GM12878 (cell line): ENCODE data around the gene CLEC2L. TPM values are rescaled to one million over a fixed set of nuclear protein-coding genes. Genes with fewer than 3 reads are reported as not detected.

Source experiments
- ATAC-seq: fragments of 200-7000 bp; cut with Tn5 transposase; 3 replicates; pipeline ENCODE4 v1.9.1; 2020; ENCODE audit warnings: mild to moderate bottlenecking, moderate library complexity
- BruUV-seq: library from RNA; stranded (reverse); fragments of 400-500 nt; replicated peaks from 2 replicates; lab custom pipeline; 2021; lab: Mats Ljungman, UMichigan
- CTCF ChIA-PET: fragments of 300-600 bp; sonication (Branson Sonifier 250); formaldehyde crosslinking; extraction: SDS; loops from one replicate; lab custom pipeline; 2021; ENCODE audit warnings: inconsistent platforms; lab: Yijun Ruan, JAX
- POLR2A ChIA-PET: fragments of 350-600 bp; formaldehyde crosslinking; extraction: SDS; loops from one replicate; lab custom pipeline; 2021; ENCODE audit warnings: inconsistent platforms; lab: Charles Lee
- RAD21 ChIA-PET: fragments of 300-600 bp; sonication (Branson Sonifier 250); formaldehyde crosslinking; loops from one replicate; lab custom pipeline; 2023; ENCODE audit warnings: antibody characterized with exemption; ENCODE audit not compliant: unreplicated experiment; lab: Charles Lee
- SMC1A ChIA-PET: fragments of 300-600 bp; sonication (Branson Sonifier 250); formaldehyde crosslinking; loops from one replicate; lab custom pipeline; 2023; ENCODE audit not compliant: unreplicated experiment, uncharacterized antibody; lab: Charles Lee
- DNase-seq: peaks from one replicate; pipeline ENCODE4 v3.0.0-alpha.2; 2011; ENCODE audit warnings: low read depth, low spot score
- FAIRE-seq: peaks from 3 replicates; lab custom pipeline; 2011; peaks lifted over from hg19 to GRCh38; lab: Jason Lieb, UNC
- H2AFZ ChIP-seq: 2 replicates; pipeline ENCODE4 v1.6.0; 2011; ENCODE audit warnings: low read depth, low read length, control low read depth; ENCODE audit not compliant: control insufficient read depth
- H3K27ac ChIP-seq: 2 replicates; pipeline ENCODE4 v1.5.1; 2011; ENCODE audit warnings: control low read depth; ENCODE audit not compliant: control insufficient read depth, insufficient read depth
- H3K27me3 ChIP-seq, 2 experiments: replicated peaks in 1 of 2; 2 replicates each; pipeline versions ENCODE4 v1.6.0 to v1.6.1; 2011; ENCODE audit warnings: low read length in 1 of 2; ENCODE audit not compliant: control insufficient read depth in 2 of 2, insufficient read depth in 2 of 2
- H3K36me3 ChIP-seq, 2 experiments: 2 replicates each; pipeline ENCODE4 v1.5.1; 2011; ENCODE audit warnings: low read length in 1 of 2; ENCODE audit not compliant: control insufficient read depth in 2 of 2, insufficient read depth in 2 of 2
- H3K4me1 ChIP-seq: 2 replicates; pipeline ENCODE4 v1.6.1; 2011; ENCODE audit warnings: mild to moderate bottlenecking, low read length, moderate library complexity, mixed read lengths; ENCODE audit not compliant: control insufficient read depth, insufficient read depth
- H3K4me2 ChIP-seq: 2 replicates; pipeline ENCODE4 v1.6.0; 2011; ENCODE audit warnings: control low read depth; ENCODE audit not compliant: control insufficient read depth, insufficient read depth
- H3K4me3 ChIP-seq: fragments of 200-600 bp; sonication (generic); 2 replicates; pipeline ENCODE4 v1.5.1; 2016
- H3K79me2 ChIP-seq: 2 replicates; pipeline ENCODE4 v1.6.0; 2011; ENCODE audit warnings: low read length; ENCODE audit not compliant: control insufficient read depth, insufficient read depth
- H3K9ac ChIP-seq: 2 replicates; pipeline ENCODE4 v1.8.0; 2011; ENCODE audit warnings: low read length, control low read depth, mixed read lengths; ENCODE audit not compliant: control insufficient read depth, insufficient read depth
- H3K9me3 ChIP-seq: replicated peaks from 3 replicates; pipeline ENCODE4 v1.5.1; 2011; ENCODE audit warnings: mild to moderate bottlenecking, low read length; ENCODE audit not compliant: control insufficient read depth, insufficient read depth
- H4K20me1 ChIP-seq: 2 replicates; pipeline ENCODE4 v1.6.0; 2011; ENCODE audit not compliant: control insufficient read depth, insufficient read depth
- ATF7 ChIP-seq: fragments of 450-650 bp; IDR thresholded peaks from 2 replicates; pipeline ENCODE4 v1.6.1; 2016; ENCODE audit warnings: low read depth, mild to moderate bottlenecking
- BRCA1 ChIP-seq: IDR thresholded peaks from 2 replicates; pipeline ENCODE4 v1.6.1; 2011; ENCODE audit warnings: low read depth, low read length, improper control_type of control experiment
- CHD2 ChIP-seq: IDR thresholded peaks from 2 replicates; pipeline ENCODE4 v1.6.1; 2011; ENCODE audit warnings: low read depth, low read length, improper control_type of control experiment, borderline replicate concordance
- CREM ChIP-seq: IDR thresholded peaks from 2 replicates; pipeline ENCODE4 v1.6.1; 2014; ENCODE audit warnings: antibody characterized with exemption, low read depth
- FOS ChIP-seq: IDR thresholded peaks from 3 replicates; pipeline ENCODE4 v1.6.1; 2011; ENCODE audit warnings: borderline replicate concordance; ENCODE audit not compliant: insufficient read length; ENCODE audit errors: extremely low read depth
- MTA3 ChIP-seq: IDR thresholded peaks from 2 replicates; pipeline ENCODE4 v1.6.1; 2012; ENCODE audit warnings: low read length, inconsistent platforms, borderline replicate concordance
- MXI1 ChIP-seq: fragments of 150-350 bp; IDR thresholded peaks from 2 replicates; pipeline ENCODE4 v1.6.1; 2011; ENCODE audit warnings: low read depth, mild to moderate bottlenecking, inconsistent platforms, low read length, improper control_type of control experiment
- MYC ChIP-seq: IDR thresholded peaks from 2 replicates; pipeline ENCODE4 v1.6.1; 2011; ENCODE audit warnings: mild to moderate bottlenecking, low read length, moderate library complexity, inconsistent platforms; ENCODE audit not compliant: insufficient read depth, insufficient replicate concordance, insufficient read length, severe bottlenecking
- NR2C2 ChIP-seq: IDR thresholded peaks from 2 replicates; pipeline ENCODE4 v1.6.1; 2011; ENCODE audit warnings: borderline replicate concordance, low read depth; ENCODE audit not compliant: control insufficient read depth, insufficient read length
- ZNF207 ChIP-seq: fragments of 450-650 bp; IDR thresholded peaks from 2 replicates; pipeline ENCODE4 v1.6.1; 2014; ENCODE audit warnings: antibody characterized with exemption, mild to moderate bottlenecking, borderline replicate concordance
- WGBS: methylation state at CpG from one replicate; pipeline ENCODE4 v1.1.6; 2016; ENCODE audit warnings: low lambda C conversion rate; ENCODE audit not compliant: insufficient replicate concordance, insufficient coverage; ENCODE audit errors: missing lambda C conversion rate; 5-methylcytosine and 5-hydroxymethylcytosine counted together
- in situ Hi-C: fragments of 300-500 bp; cut with MboI; formaldehyde crosslinking; loops from 9 replicates; pipeline ENCODE4 v1.14.3; 2018; ENCODE audit warnings: mixed read lengths
- intact Hi-C: fragments of 100-400 bp; cut with micrococcal nuclease; formaldehyde crosslinking; loops from one replicate; pipeline ENCODE4 v1.14.2; 2022; ENCODE audit not compliant: unreplicated experiment
- polyA plus RNA-seq, 11 experiments: library from polyadenylated mRNA; depleted of rRNA in 4 of 11; unstranded in 6 of 11; stranded (reverse) in 5 of 11; fragments of >200 nt; fragmentation: Nextera tagmentation in 4 of 11; fragmentation: Illumina TruSeq in 1 of 11; extraction: Ambion mirVana in 4 of 11; extraction: Trizol in 1 of 11; gene quantifications; 1 replicate in 1 of 11; 2 replicates in 10 of 11; pipeline versions ENCODE4 v1.2.1 to v1.2.3, GENCODE V29; 2011 to 2016; ENCODE audit warnings: inconsistent platforms in 2 of 11, missing spikeins in 2 of 11, low read depth in 1 of 11
- total RNA-seq, 4 experiments: library from RNA; depleted of rRNA in 3 of 4; stranded (reverse); fragments of >200 nt in 3 of 4; fragmentation: Illumina TruSeq in 1 of 4; extraction: Trizol in 1 of 4; gene quantifications; 2 replicates each; pipeline versions ENCODE4 v1.2.1 to v1.2.3, GENCODE V29; 2013 to 2021
- TF ChIP-seq, protein P1 (sequence below): IDR thresholded peaks from 2 replicates; pipeline ENCODE4 v1.6.1; 2011; ENCODE audit warnings: mild to moderate bottlenecking, low read depth, low read length, moderate library complexity; ENCODE audit not compliant: insufficient replicate concordance
- TF ChIP-seq, protein P2 (sequence below): fragments of 450-650 bp; IDR thresholded peaks from 2 replicates; pipeline ENCODE4 v1.6.1; 2017; ENCODE audit warnings: antibody characterized with exemption, mild to moderate bottlenecking, moderate library complexity
- TF ChIP-seq, protein P3 (sequence below): fragments of 450-650 bp; IDR thresholded peaks from 2 replicates; pipeline ENCODE4 v1.6.1; 2017; ENCODE audit warnings: borderline replicate concordance

The CLEC2L gene
- total and polyA plus RNA-seq, 10 of the 15 experiments (the other 5 are each of a cell fraction or from before 2014, with no cell fraction given) = not detected

GRCh38 chr7:139542308-139543151 lies 19.0 kb downstream of the CLEC2L start:
- Histone ChIP-seq H2AFZ (no peak overlapping the region), H3K27me3 (peaks cover 0 to 3% of the 10 kb centered on the region in 2 experiments; a peak in 1 of 4 replicates), H4K20me1 (no peaks in the 10 kb centered on the region), H3K4me2 (no peak overlapping the region), H3K36me3 (no peaks in the 10 kb centered on the region), H3K9me3 (no peaks in the 10 kb centered on the region), H3K4me3 (no peak overlapping the region), H3K79me2 (no peaks in the 10 kb centered on the region), H3K9ac (no peak overlapping the region), H3K4me1 (no peaks in the 10 kb centered on the region), H3K27ac (no peak overlapping the region)
- DNase-seq (no peak), FAIRE-seq (no peak), ATAC-seq (no peak)
- ChIA-PET RAD21 (no interaction called here), CTCF (no interaction called here), POLR2A (no interaction called here), SMC1A (no interaction called here)
- 64% methylated on average over 28 of the region's 28 CpGs for WGBS
- BruUV-seq = no TSS peak
- intact Hi-C loops = no loop called here
- in situ Hi-C loops = no loop called here
- no peak for TF ChIP-seq MYC
- no peak for TF ChIP-seq MXI1
- TF ChIP-seq, protein P1, sequence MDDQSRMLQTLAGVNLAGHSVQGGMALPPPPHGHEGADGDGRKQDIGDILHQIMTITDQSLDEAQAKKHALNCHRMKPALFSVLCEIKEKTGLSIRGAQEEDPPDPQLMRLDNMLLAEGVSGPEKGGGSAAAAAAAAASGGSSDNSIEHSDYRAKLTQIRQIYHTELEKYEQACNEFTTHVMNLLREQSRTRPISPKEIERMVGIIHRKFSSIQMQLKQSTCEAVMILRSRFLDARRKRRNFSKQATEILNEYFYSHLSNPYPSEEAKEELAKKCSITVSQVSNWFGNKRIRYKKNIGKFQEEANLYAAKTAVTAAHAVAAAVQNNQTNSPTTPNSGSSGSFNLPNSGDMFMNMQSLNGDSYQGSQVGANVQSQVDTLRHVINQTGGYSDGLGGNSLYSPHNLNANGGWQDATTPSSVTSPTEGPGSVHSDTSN = no peak
- no peak for TF ChIP-seq CREM
- TF ChIP-seq ATF7 = no peak
- TF ChIP-seq BRCA1 = no peak
- TF ChIP-seq, protein P2, sequence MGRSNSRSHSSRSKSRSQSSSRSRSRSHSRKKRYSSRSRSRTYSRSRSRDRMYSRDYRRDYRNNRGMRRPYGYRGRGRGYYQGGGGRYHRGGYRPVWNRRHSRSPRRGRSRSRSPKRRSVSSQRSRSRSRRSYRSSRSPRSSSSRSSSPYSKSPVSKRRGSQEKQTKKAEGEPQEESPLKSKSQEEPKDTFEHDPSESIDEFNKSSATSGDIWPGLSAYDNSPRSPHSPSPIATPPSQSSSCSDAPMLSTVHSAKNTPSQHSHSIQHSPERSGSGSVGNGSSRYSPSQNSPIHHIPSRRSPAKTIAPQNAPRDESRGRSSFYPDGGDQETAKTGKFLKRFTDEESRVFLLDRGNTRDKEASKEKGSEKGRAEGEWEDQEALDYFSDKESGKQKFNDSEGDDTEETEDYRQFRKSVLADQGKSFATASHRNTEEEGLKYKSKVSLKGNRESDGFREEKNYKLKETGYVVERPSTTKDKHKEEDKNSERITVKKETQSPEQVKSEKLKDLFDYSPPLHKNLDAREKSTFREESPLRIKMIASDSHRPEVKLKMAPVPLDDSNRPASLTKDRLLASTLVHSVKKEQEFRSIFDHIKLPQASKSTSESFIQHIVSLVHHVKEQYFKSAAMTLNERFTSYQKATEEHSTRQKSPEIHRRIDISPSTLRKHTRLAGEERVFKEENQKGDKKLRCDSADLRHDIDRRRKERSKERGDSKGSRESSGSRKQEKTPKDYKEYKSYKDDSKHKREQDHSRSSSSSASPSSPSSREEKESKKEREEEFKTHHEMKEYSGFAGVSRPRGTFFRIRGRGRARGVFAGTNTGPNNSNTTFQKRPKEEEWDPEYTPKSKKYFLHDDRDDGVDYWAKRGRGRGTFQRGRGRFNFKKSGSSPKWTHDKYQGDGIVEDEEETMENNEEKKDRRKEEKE = no peak
- TF ChIP-seq, protein P3, sequence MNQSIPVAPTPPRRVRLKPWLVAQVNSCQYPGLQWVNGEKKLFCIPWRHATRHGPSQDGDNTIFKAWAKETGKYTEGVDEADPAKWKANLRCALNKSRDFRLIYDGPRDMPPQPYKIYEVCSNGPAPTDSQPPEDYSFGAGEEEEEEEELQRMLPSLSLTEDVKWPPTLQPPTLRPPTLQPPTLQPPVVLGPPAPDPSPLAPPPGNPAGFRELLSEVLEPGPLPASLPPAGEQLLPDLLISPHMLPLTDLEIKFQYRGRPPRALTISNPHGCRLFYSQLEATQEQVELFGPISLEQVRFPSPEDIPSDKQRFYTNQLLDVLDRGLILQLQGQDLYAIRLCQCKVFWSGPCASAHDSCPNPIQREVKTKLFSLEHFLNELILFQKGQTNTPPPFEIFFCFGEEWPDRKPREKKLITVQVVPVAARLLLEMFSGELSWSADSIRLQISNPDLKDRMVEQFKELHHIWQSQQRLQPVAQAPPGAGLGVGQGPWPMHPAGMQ = no peak
- no peak for TF ChIP-seq ZNF207
- TF ChIP-seq FOS = no peak
- no peak for TF ChIP-seq NR2C2
- TF ChIP-seq CHD2 = no peak
- TF ChIP-seq MTA3 = no peak
